Right lobe of liver (tissue), 4 donors: ENCODE data around the gene COQ4.

Experiments used
- CTCF ChIP-seq, 4 donors: fragments of 200-600 bp in 3 of 4; fragments of 450-650 bp in 1 of 4; IDR thresholded peaks; one replicate each; pipeline versions ENCODE4 v1.5.1 to v1.8.0; 2016 to 2022; ENCODE audit warnings: antibody characterized with exemption in 4 of 4, mild to moderate bottlenecking in 2 of 4
- POLR2A ChIP-seq: fragments of 450-650 bp; IDR thresholded peaks from one replicate; pipeline ENCODE4 v1.6.1; 2017; ENCODE audit warnings: antibody characterized with exemption, mild to moderate bottlenecking
- donor health status: DM: no; HTN: no; CAD: no.
- donor health status: DM: no; HTN: no; CAD: no.
- donor health status: DM: no; HTN: yes; CAD: no.

- TF ChIP-seq POLR2A (no peak), CTCF (IDR thresholded peaks at IDR 0.05) (no peak)
These were observed 42.5 kb upstream of the COQ4 start for GRCh38 chr9:128280084-128280622.
